ENCODE results near the gene MTERF2. TPM values are rescaled to one million over a fixed set of nuclear protein-coding genes. Genes with fewer than 3 reads are reported as not detected.

Gene MTERF2
- total and polyA plus RNA-seq, 2 donors (not counting 3 experiments of a cell fraction or from before 2014, with no cell fraction given) = 3.4 to 9.6 TPM

GRCh38 chr12:107033758-107034739 lies 47.1 kb upstream of the MTERF2 start:
- CTCF ChIA-PET = no interaction called here
- dilution Hi-C loops (cut with MboI; ENCODE audit: extremely low pct_ligation_motif_present, low sequenced_read_pairs) (no loop called here), intact Hi-C loops (cut with micrococcal nuclease) (no loop called here)
- Histone ChIP-seq H3K27ac (ENCODE audit: insufficient read depth, low read depth, low read length) (no peak overlapping the region), H2AFZ (ENCODE audit: low read depth, low read length) (no peak overlapping the region), H3K36me3 (ENCODE audit: control insufficient read depth in 2 of 2, extremely low read depth in 1 of 2, insufficient read depth in 2 of 2, low read length in 2 of 2) (no peaks in the 10 kb centered on the region), H3K4me1 (ENCODE audit: control insufficient read depth, extremely low read depth, insufficient read depth, low read length) (no peaks in the 10 kb centered on the region), H3K4me3 (replicated peaks in 1 of 3; ENCODE audit: insufficient read depth in 1 of 3, low read depth in 1 of 3, low read length in 3 of 3) (no peak overlapping the region), H3K9me1 (replicated peaks; ENCODE audit: control insufficient read depth, extremely low read depth, insufficient read depth, low read length) (no peaks in the 10 kb centered on the region), H4K20me1 (replicated peaks; ENCODE audit: control insufficient read depth, extremely low read depth, insufficient read depth, low read length) (no peaks in the 10 kb centered on the region), H3K27me3 (ENCODE audit: control insufficient read depth in 2 of 2, insufficient read depth in 2 of 2, low read length in 2 of 2) (no peaks in the 10 kb centered on the region), H3K79me2 (ENCODE audit: control insufficient read depth, insufficient read depth, low read length) (peaks cover 8% of the 10 kb centered on the region), H3K9ac (replicated peaks; ENCODE audit: extremely low read depth, insufficient read depth, low read length) (no peak overlapping the region), H3K9me3 (replicated peaks; ENCODE audit: control insufficient read depth, insufficient read depth, low read length) (no peaks in the 10 kb centered on the region), H3K4me2 (ENCODE audit: insufficient read depth, low read length) (no peak overlapping the region)
- POLR2A ChIA-PET = no interaction called here
- DNase-seq (ENCODE audit: low read depth, low spot score) (no peak), FAIRE-seq (no peak)
- no peak for TF ChIP-seq POLR2AphosphoS5 (IDR thresholded peaks at IDR 0.05; ENCODE audit: insufficient read depth, low read depth, low read length)
- TF ChIP-seq GATA2 (IDR thresholded peaks at IDR 0.05; ENCODE audit: insufficient read depth, insufficient read length, low read depth, low read length) = peak; percentile 9
- no peak for TF ChIP-seq EZH2 (IDR thresholded peaks at IDR 0.05; ENCODE audit: borderline replicate concordance, low read depth, low read length, severe bottlenecking)
- TF ChIP-seq MAX (IDR thresholded peaks at IDR 0.05; ENCODE audit: insufficient read depth, insufficient read length) = no peak
- TF ChIP-seq, protein P1, sequence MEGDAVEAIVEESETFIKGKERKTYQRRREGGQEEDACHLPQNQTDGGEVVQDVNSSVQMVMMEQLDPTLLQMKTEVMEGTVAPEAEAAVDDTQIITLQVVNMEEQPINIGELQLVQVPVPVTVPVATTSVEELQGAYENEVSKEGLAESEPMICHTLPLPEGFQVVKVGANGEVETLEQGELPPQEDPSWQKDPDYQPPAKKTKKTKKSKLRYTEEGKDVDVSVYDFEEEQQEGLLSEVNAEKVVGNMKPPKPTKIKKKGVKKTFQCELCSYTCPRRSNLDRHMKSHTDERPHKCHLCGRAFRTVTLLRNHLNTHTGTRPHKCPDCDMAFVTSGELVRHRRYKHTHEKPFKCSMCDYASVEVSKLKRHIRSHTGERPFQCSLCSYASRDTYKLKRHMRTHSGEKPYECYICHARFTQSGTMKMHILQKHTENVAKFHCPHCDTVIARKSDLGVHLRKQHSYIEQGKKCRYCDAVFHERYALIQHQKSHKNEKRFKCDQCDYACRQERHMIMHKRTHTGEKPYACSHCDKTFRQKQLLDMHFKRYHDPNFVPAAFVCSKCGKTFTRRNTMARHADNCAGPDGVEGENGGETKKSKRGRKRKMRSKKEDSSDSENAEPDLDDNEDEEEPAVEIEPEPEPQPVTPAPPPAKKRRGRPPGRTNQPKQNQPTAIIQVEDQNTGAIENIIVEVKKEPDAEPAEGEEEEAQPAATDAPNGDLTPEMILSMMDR (IDR thresholded peaks at IDR 0.05; ENCODE audit: extremely low read depth in 1 of 2, insufficient read depth in 1 of 2, low read depth in 1 of 2, low read length in 2 of 2) = no peak
- no peak for TF ChIP-seq JUN (IDR thresholded peaks at IDR 0.05; ENCODE audit: borderline replicate concordance, insufficient read depth, insufficient read length, low read depth)
- TF ChIP-seq FOS (IDR thresholded peaks at IDR 0.05; ENCODE audit: borderline replicate concordance, insufficient read depth, low read length) = no peak
- no TSS peak for BruUV-seq (replicated peaks)
